ENCODE measurements around the gene IRF8. TPM values are rescaled to one million over a fixed set of nuclear protein-coding genes. Genes with fewer than 3 reads are reported as not detected.

The IRF8 gene
- polyA plus RNA-seq (2011; rRNA removed) (not detected in 2 replicates), polyA minus RNA-seq (2011; rRNA and poly(A)+ RNA removed) (not detected in 2 replicates)

GRCh38 chr16:85898521-85899442 is at the start of gene IRF8:
IRF8 (plus strand) TSS chr16:85899162; CDS start chr16:85903016, 3,854 bp downstream.
- no peaks in the 10 kb centered on the region for H3K36me3 ChIP-seq (ENCODE audit: control insufficient read depth, insufficient read depth, low read length)
- ChIA-PET POLR2A (no interaction called here), CTCF (interaction anchor here (0.8 to 0.9 kb wide), 2 partner anchors 15 to 16 kb away, joined by 3 read pairs; no protein-coding TSS in a partner anchor)
- no peak for DNase-seq (ENCODE audit: low read depth)
- no peak for TF ChIP-seq CTCF (IDR thresholded peaks at IDR 0.05; ENCODE audit: insufficient read depth, low read depth, low read length)
- no peak within 1 kb of the TSS for H3K4me3 ChIP-seq (ENCODE audit: low read depth, low read length)
- peaks cover 48% of the 10 kb centered on the region for H3K27me3 ChIP-seq (ENCODE audit: control insufficient read depth, insufficient read depth, low read length)

GRCh38 chr16:85849388-85849787 is 49.6 kb upstream of the IRF8 start:
- ChIA-PET CTCF (no interaction called here), POLR2A (no interaction called here)
- no peak for DNase-seq (ENCODE audit: low read depth)
- H3K27me3 ChIP-seq (ENCODE audit: control insufficient read depth, insufficient read depth, low read length), result peaks cover 6% of the 10 kb centered on the region
- no peak for TF ChIP-seq CTCF (IDR thresholded peaks at IDR 0.05; ENCODE audit: insufficient read depth, low read depth, low read length)
- H3K36me3 ChIP-seq (ENCODE audit: control insufficient read depth, insufficient read depth, low read length), result no peaks in the 10 kb centered on the region
- H3K4me3 ChIP-seq (ENCODE audit: low read depth, low read length), result no peak overlapping the region

- H3K36me3 ChIP-seq (ENCODE audit: control insufficient read depth, insufficient read depth, low read length), result no peaks in the 10 kb centered on the region
- ChIA-PET POLR2A (no interaction called here), CTCF (interaction anchor here (0.6 kb wide), 1 partner anchor 1357 kb away, joined by 4 read pairs; no protein-coding TSS in a partner anchor)
- no peak overlapping the region for H3K4me3 ChIP-seq (ENCODE audit: low read depth, low read length)
- no peak for DNase-seq (ENCODE audit: low read depth)
- no peak for TF ChIP-seq CTCF (IDR thresholded peaks at IDR 0.05; ENCODE audit: insufficient read depth, low read depth, low read length)
- peaks cover 6% of the 10 kb centered on the region for H3K27me3 ChIP-seq (ENCODE audit: control insufficient read depth, insufficient read depth, low read length)
These were observed 48.5 kb upstream of the IRF8 start for GRCh38 chr16:85850344-85850880.

GRCh38 chr16:85851034-85851785 is 47.8 kb upstream of the IRF8 start:
- Histone ChIP-seq H3K36me3 (ENCODE audit: control insufficient read depth, insufficient read depth, low read length) (no peaks in the 10 kb centered on the region), H3K4me3 (ENCODE audit: low read depth, low read length) (no peak overlapping the region), H3K27me3 (ENCODE audit: control insufficient read depth, insufficient read depth, low read length) (peaks cover 6% of the 10 kb centered on the region)
- TF ChIP-seq CTCF (IDR thresholded peaks at IDR 0.05; ENCODE audit: insufficient read depth, low read depth, low read length), result no peak
- ChIA-PET POLR2A (no interaction called here), CTCF (interaction anchor here (1.1 kb wide), 1 partner anchor 116 kb away, joined by 3 read pairs; no protein-coding TSS in a partner anchor)
- no peak for DNase-seq (ENCODE audit: low read depth)
